HepG2 (cell line): ENCODE measurements around the gene CDK8. TPM values are rescaled to one million over a fixed set of nuclear protein-coding genes. Genes with fewer than 3 reads are reported as not detected.

Experiments used
- ATAC-seq: fragments of 200-7000 bp; cut with Tn5 transposase; 3 replicates; pipeline ENCODE4 v1.9.1; 2020; ENCODE audit warnings: mild to moderate bottlenecking, moderate library complexity
- BruUV-seq: library from RNA; stranded (reverse); fragments of 400-500 nt; replicated peaks from 2 replicates; lab custom pipeline; 2021; lab: Mats Ljungman, UMichigan
- CTCF ChIA-PET: fragments of 300-600 bp; formaldehyde crosslinking; extraction: SDS; loops from one replicate; lab custom pipeline; 2021; ENCODE audit warnings: low total read pairs, inconsistent platforms, low intra/inter-chr PET ratio; lab: Yijun Ruan, JAX
- POLR2A ChIA-PET: fragments of 350-600 bp; sonication (Branson Sonifier 250); formaldehyde crosslinking; loops from one replicate; lab custom pipeline; 2020; ENCODE audit warnings: antibody characterized with exemption, inconsistent platforms; lab: Yijun Ruan, JAX
- DNase-seq: peaks from one replicate; pipeline ENCODE4 v3.0.0-alpha.2; 2015; ENCODE audit warnings: low spot score
- FAIRE-seq: peaks from 3 replicates; lab custom pipeline; 2011; peaks lifted over from hg19 to GRCh38; lab: Jason Lieb, UNC
- H2AFZ ChIP-seq: one replicate; pipeline ENCODE4 v1.6.1; 2011; ENCODE audit warnings: low read length, inconsistent platforms
- H3K27ac ChIP-seq: fragments of 300-600 bp; 3 replicates; pipeline ENCODE4 v1.8.0; 2011; ENCODE audit warnings: mixed run types, mild to moderate bottlenecking, mixed read lengths, low read length, inconsistent platforms; ENCODE audit not compliant: insufficient read depth; ENCODE audit errors: extremely low read length
- H3K27me3 ChIP-seq, 2 experiments: fragments of 200-600 bp in 1 of 2; 2 replicates in 1 of 2; 3 replicates in 1 of 2; pipeline versions ENCODE4 v1.6.0 to v1.8.0; 2011; ENCODE audit warnings: low read length in 2 of 2, mild to moderate bottlenecking in 2 of 2, moderate library complexity in 2 of 2, inconsistent platforms in 1 of 2; ENCODE audit not compliant: insufficient read depth in 2 of 2, control insufficient read depth in 1 of 2
- H3K36me3 ChIP-seq, 2 experiments: fragments of 200-600 bp in 1 of 2; replicated peaks in 1 of 2; 2 replicates in 1 of 2; 3 replicates in 1 of 2; pipeline versions ENCODE4 v1.5.1 to v1.8.0; 2011; ENCODE audit warnings: low read length in 2 of 2, inconsistent platforms in 1 of 2; ENCODE audit not compliant: insufficient read depth in 2 of 2, control insufficient read depth in 1 of 2
- H3K4me1 ChIP-seq: 2 replicates; pipeline ENCODE4 v1.5.1; 2012; ENCODE audit warnings: low read length, inconsistent platforms; ENCODE audit not compliant: insufficient read depth
- H3K4me2 ChIP-seq: 2 replicates; pipeline ENCODE4 v1.6.0; 2011; ENCODE audit warnings: low read depth, low read length, inconsistent platforms
- H3K4me3 ChIP-seq, 3 experiments: fragments of 200-600 bp in 1 of 3; sonication (generic), shearing (Covaris generic) in 1 of 3; replicated peaks in 1 of 3; 2 replicates each; pipeline ENCODE4 v1.5.1; 2011 to 2016; ENCODE audit warnings: low read length in 3 of 3, inconsistent platforms in 2 of 3, low read depth in 2 of 3, mild to moderate bottlenecking in 2 of 3, control low read depth in 1 of 3, mixed read lengths in 1 of 3; ENCODE audit not compliant: insufficient read depth in 1 of 3
- H3K79me2 ChIP-seq: one replicate; pipeline ENCODE4 v1.6.1; 2011; ENCODE audit warnings: low read length, inconsistent platforms; ENCODE audit not compliant: insufficient read depth
- H3K9ac ChIP-seq: 2 replicates; pipeline ENCODE4 v1.6.0; 2011; ENCODE audit warnings: mild to moderate bottlenecking, low read depth, low read length, inconsistent platforms; ENCODE audit not compliant: insufficient read depth
- H3K9me3 ChIP-seq: 2 replicates; pipeline ENCODE4 v1.5.1; 2012; ENCODE audit warnings: mild to moderate bottlenecking, low read length
- H4K20me1 ChIP-seq: 2 replicates; pipeline ENCODE4 v1.6.0; 2011; ENCODE audit warnings: inconsistent platforms, mild to moderate bottlenecking, low read length, moderate library complexity; ENCODE audit not compliant: insufficient read depth
- ARNTL ChIP-seq: sonication (generic); formaldehyde crosslinking; IDR thresholded peaks from 2 replicates; pipeline ENCODE4 v1.4.0; 2020; ENCODE audit warnings: mild to moderate bottlenecking, missing genetic modification reagents
- BRD4 ChIP-seq: sonication (generic); formaldehyde crosslinking; IDR thresholded peaks from 2 replicates; pipeline ENCODE4 v1.4.0; 2020; ENCODE audit warnings: missing genetic modification reagents
- EP300 ChIP-seq, 3 experiments: sonication (generic) in 1 of 3; formaldehyde crosslinking in 1 of 3; IDR thresholded peaks; 2 replicates each; pipeline versions ENCODE4 v1.5.1 to v1.6.1; 2011 to 2020; ENCODE audit warnings: low read depth in 2 of 3, low read length in 2 of 3, borderline replicate concordance in 1 of 3, improper control_type of control experiment in 1 of 3, mild to moderate bottlenecking in 1 of 3, missing genetic modification reagents in 1 of 3, moderate library complexity in 1 of 3
- JUN ChIP-seq: sonication (generic); formaldehyde crosslinking; IDR thresholded peaks from 2 replicates; pipeline ENCODE4 v1.4.0; 2020; ENCODE audit warnings: mild to moderate bottlenecking, missing genetic modification reagents
- MAZ ChIP-seq, 2 experiments: sonication (generic) in 1 of 2; formaldehyde crosslinking in 1 of 2; IDR thresholded peaks; 2 replicates each; pipeline versions ENCODE4 v1.5.0 to v1.6.1; 2012 to 2020; ENCODE audit warnings: low read depth in 2 of 2, mild to moderate bottlenecking in 2 of 2, borderline replicate concordance in 1 of 2, improper control_type of control experiment in 1 of 2, low read length in 1 of 2, missing genetic modification reagents in 1 of 2, moderate library complexity in 1 of 2
- MTA1 ChIP-seq: sonication (generic); formaldehyde crosslinking; IDR thresholded peaks from 2 replicates; pipeline ENCODE4 v1.4.0; 2020; ENCODE audit warnings: missing genetic modification reagents, mild to moderate bottlenecking, borderline replicate concordance
- NR2F2 ChIP-seq: IDR thresholded peaks from 2 replicates; pipeline ENCODE4 v1.6.1; 2012; ENCODE audit warnings: low read depth, inconsistent platforms, borderline replicate concordance
- SP140L ChIP-seq: sonication (generic); formaldehyde crosslinking; IDR thresholded peaks from 2 replicates; pipeline ENCODE4 v1.4.0; 2020; ENCODE audit warnings: missing genetic modification reagents, borderline replicate concordance
- STAT5B ChIP-seq: sonication (generic); formaldehyde crosslinking; IDR thresholded peaks from 2 replicates; pipeline ENCODE4 v1.4.0; 2020; ENCODE audit warnings: missing genetic modification reagents
- TBL1XR1 ChIP-seq: fragments of 150-350 bp; IDR thresholded peaks from 2 replicates; pipeline ENCODE4 v1.6.1; 2014; ENCODE audit warnings: borderline replicate concordance, low read length; ENCODE audit not compliant: partially characterized antibody
- ZNF143 ChIP-seq: sonication (generic); formaldehyde crosslinking; IDR thresholded peaks from 2 replicates; pipeline ENCODE4 v1.4.0; 2020; ENCODE audit warnings: missing genetic modification reagents
- WGBS: methylation state at CpG from one replicate; pipeline ENCODE4 v1.1.6; 2017; ENCODE audit warnings: low lambda C conversion rate; 5-methylcytosine and 5-hydroxymethylcytosine counted together
- in situ Hi-C: cut with HindIII; loops from 2 replicates; pipeline ENCODE4 v1.10.0; 2017; ENCODE audit warnings: low pct_unique_long_range_greater_than_20kb; ENCODE audit not compliant: extremely low pct_ligation_motif_present
- intact Hi-C: fragments of 100-400 bp; cut with micrococcal nuclease; formaldehyde crosslinking; loops from one replicate; pipeline ENCODE4 v1.10.0; 2022; ENCODE audit not compliant: unreplicated experiment
- polyA plus RNA-seq, 8 experiments: library from polyadenylated mRNA; depleted of rRNA in 3 of 8; stranded (reverse) in 7 of 8; unstranded in 1 of 8; fragments of >200 nt; fragmentation: Illumina TruSeq in 4 of 8; extraction: Trizol in 4 of 8; gene quantifications; 2 replicates each; pipeline versions ENCODE4 v1.2.1 to v1.2.3, GENCODE V29; 2011 to 2016; ENCODE audit warnings: low read depth in 4 of 8, missing spikeins in 1 of 8, mixed read lengths in 1 of 8; ENCODE audit not compliant: insufficient read depth in 1 of 8
- total RNA-seq, 5 experiments: library from RNA; depleted of rRNA; stranded (reverse); fragments of >200 nt; fragmentation: Illumina TruSeq; extraction: Trizol; gene quantifications; 2 replicates each; pipeline ENCODE4 v1.2.3, GENCODE V29; 2016; ENCODE audit warnings: low read depth in 1 of 5
- TF ChIP-seq, protein P1 (sequence below): IDR thresholded peaks from 2 replicates; pipeline ENCODE4 v1.6.1; 2016; ENCODE audit warnings: mild to moderate bottlenecking

The CDK8 gene
- total and polyA plus RNA-seq, 2 of the 13 experiments (the other 11 are each of a cell fraction or from before 2014, with no cell fraction given), result 15.8 to 16.4 TPM

- Histone ChIP-seq H3K9me3 (no peaks in the 10 kb centered on the region), H3K27me3 (no peaks in the 10 kb centered on the region), H4K20me1 (no peaks in the 10 kb centered on the region), H3K4me1 (no peaks in the 10 kb centered on the region), H3K9ac (no peak overlapping the region), H3K36me3 (no peaks in the 10 kb centered on the region; a peak in 1 of 5 replicates), H3K79me2 (no peaks in the 10 kb centered on the region), H3K4me3 (no peak overlapping the region), H2AFZ (no peak overlapping the region), H3K4me2 (no peak overlapping the region), H3K27ac (no peak overlapping the region)
- DNase-seq, result no peak
- no peak for ATAC-seq
- in situ Hi-C loops (no loop called here), intact Hi-C loops (no loop called here)
- CTCF ChIA-PET, result no interaction called here
- BruUV-seq, result no TSS peak
- POLR2A ChIA-PET, result no interaction called here
- TF ChIP-seq ARNTL (CRISPR knock-in tag) (no peak), MTA1 (CRISPR knock-in tag) (no peak), SP140L (CRISPR knock-in tag) (no peak), MAZ (IDR thresholded peaks at IDR 0.05; ENCODE audit: borderline replicate concordance, low read depth, low read length) (no peak), MAZ (CRISPR knock-in tag; IDR thresholded peaks at IDR 0.05; ENCODE audit: low read depth) (no peak), STAT5B (CRISPR knock-in tag) (no peak), JUN (CRISPR knock-in tag) (no peak), ZNF143 (CRISPR knock-in tag) (no peak), NR2F2 (no peak), TBL1XR1 (no peak), BRD4 (CRISPR knock-in tag) (no peak), EP300 (IDR thresholded peaks at IDR 0.05; ENCODE audit: low read depth in 2 of 2, low read length in 2 of 2) (no peak), EP300 (CRISPR knock-in tag; IDR thresholded peaks at IDR 0.05; ENCODE audit: borderline replicate concordance) (no peak)
- TF ChIP-seq, protein P1, sequence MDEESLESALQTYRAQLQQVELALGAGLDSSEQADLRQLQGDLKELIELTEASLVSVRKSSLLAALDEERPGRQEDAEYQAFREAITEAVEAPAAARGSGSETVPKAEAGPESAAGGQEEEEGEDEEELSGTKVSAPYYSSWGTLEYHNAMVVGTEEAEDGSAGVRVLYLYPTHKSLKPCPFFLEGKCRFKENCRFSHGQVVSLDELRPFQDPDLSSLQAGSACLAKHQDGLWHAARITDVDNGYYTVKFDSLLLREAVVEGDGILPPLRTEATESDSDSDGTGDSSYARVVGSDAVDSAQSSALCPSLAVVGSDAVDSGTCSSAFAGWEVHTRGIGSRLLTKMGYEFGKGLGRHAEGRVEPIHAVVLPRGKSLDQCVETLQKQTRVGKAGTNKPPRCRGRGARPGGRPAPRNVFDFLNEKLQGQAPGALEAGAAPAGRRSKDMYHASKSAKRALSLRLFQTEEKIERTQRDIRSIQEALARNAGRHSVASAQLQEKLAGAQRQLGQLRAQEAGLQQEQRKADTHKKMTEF (CRISPR knock-in tag), result no peak
- no peak for FAIRE-seq
- WGBS, result 98% methylated on average over 5 of the region's 5 CpGs
Observed at GRCh38 chr13:26342898-26343297, 89.0 kb downstream of the CDK8 start.
